VCaP (cell line): ENCODE data around the gene KCNS3.

Experiments used
- H3K27ac ChIP-seq: fragments of 450-650 bp; 2 replicates; pipeline ENCODE4 v1.5.1; 2017
- CTCF ChIP-seq: fragments of 450-650 bp; conservative IDR thresholded peaks from 2 replicates; pipeline ENCODE4 v1.5.1; 2017; ENCODE audit warnings: mild to moderate bottlenecking, moderate library complexity

The KCNS3 gene

GRCh38 chr2:17947113-17947512 is 68.6 kb downstream of the KCNS3 start:
- no peak for TF ChIP-seq CTCF

GRCh38 chr2:17950006-17950405 is 71.5 kb downstream of the KCNS3 start:
- no peak for TF ChIP-seq CTCF
- no peak overlapping the region for H3K27ac ChIP-seq

More at GRCh38 chr2:17947113-17947512, 68.6 kb downstream of the KCNS3 start:
- H3K27ac ChIP-seq = no peak overlapping the region

- H3K27ac ChIP-seq = no peak overlapping the region
- TF ChIP-seq CTCF = no peak
These were observed 73.1 kb downstream of the KCNS3 start for GRCh38 chr2:17951563-17951962.

GRCh38 chr2:17958466-17959092 is 80.1 kb downstream of the KCNS3 start:
- no peak for TF ChIP-seq CTCF
- H3K27ac ChIP-seq = no peak overlapping the region; the same call in 1 of the 2 replicates

GRCh38 chr2:17959356-17959755 is 80.9 kb downstream of the KCNS3 start:
- no peak for TF ChIP-seq CTCF
- H3K27ac ChIP-seq = no peak overlapping the region

- TF ChIP-seq CTCF = no peak
- no peak overlapping the region for H3K27ac ChIP-seq
These were observed 81.4 kb downstream of the KCNS3 start for GRCh38 chr2:17959833-17960232.

- peak overlapping the region; percentile 4; the same call in 1 of the 2 replicates for H3K27ac ChIP-seq
- no peak for TF ChIP-seq CTCF
These were observed 82.5 kb downstream of the KCNS3 start for GRCh38 chr2:17960925-17961324.
